Esophagus muscularis mucosa (tissue), 4 donors: Measurements from ENCODE around the gene TUBA3C.

Experiments used
- CTCF ChIP-seq, 3 experiments: fragments of 200-600 bp in 2 of 3; fragments of 450-650 bp in 1 of 3; sonication (generic) in 2 of 3; IDR thresholded peaks; one replicate each; pipeline ENCODE4 v1.5.1; 2017 to 2019; ENCODE audit warnings: antibody characterized with exemption in 3 of 3, mild to moderate bottlenecking in 2 of 3, moderate library complexity in 1 of 3
- EP300 ChIP-seq: sonication (generic); formaldehyde crosslinking; IDR thresholded peaks from one replicate; pipeline ENCODE4 v1.6.1; 2017; ENCODE audit warnings: antibody characterized with exemption
- POLR2A ChIP-seq: fragments of 450-650 bp; IDR thresholded peaks from one replicate; pipeline ENCODE4 v1.6.1; 2017; ENCODE audit warnings: antibody characterized with exemption, moderate library complexity, mild to moderate bottlenecking, low read depth
- POLR2AphosphoS5 ChIP-seq, 2 donors: sonication (generic); formaldehyde crosslinking; IDR thresholded peaks; one replicate each; pipeline ENCODE4 v1.6.1; 2017; ENCODE audit warnings: antibody characterized with exemption in 2 of 2

- TF ChIP-seq CTCF (IDR thresholded peaks at IDR 0.05) (no peak), EP300 (no peak), POLR2A (no peak), POLR2AphosphoS5 (IDR thresholded peaks at IDR 0.05) (no peak)
Observed at GRCh38 chr13:19148561-19148960, 33.1 kb downstream of the TUBA3C start.
